ENCODE data around the gene CLEC3B.
A peak's percentile ranks its signal among the peaks of the same experiment; 100 is the strongest.
"Not testable (repeated sequence)": the region's sequence is repeated elsewhere in the genome, so short reads cannot be mapped to it uniquely, and the experiment has no call there.

The CLEC3B gene

GRCh38 chr3:45037720-45038455, 11.8 kb downstream of the CLEC3B start:
- peak; percentile 91 for DNase-seq

- no peak for DNase-seq
These were observed 15.6 kb downstream of the CLEC3B start for GRCh38 chr3:45041666-45042065.

- DNase-seq: no peak
These were observed 16.1 kb downstream of the CLEC3B start for GRCh38 chr3:45042162-45042561.

GRCh38 chr3:45043728-45044299, 17.7 kb downstream of the CLEC3B start:
- no peak for DNase-seq

- no peak for DNase-seq
These were observed 22.1 kb downstream of the CLEC3B start for GRCh38 chr3:45048244-45048643.

GRCh38 chr3:45049807-45050206, 23.7 kb downstream of the CLEC3B start:
- DNase-seq: no peak

GRCh38 chr3:45051685-45052084, 25.6 kb downstream of the CLEC3B start:
- DNase-seq: no peak

- not testable (repeated sequence) for DNase-seq
These were observed 27.7 kb downstream of the CLEC3B start for GRCh38 chr3:45053805-45054195.

- no peak for DNase-seq
These were observed 28.2 kb downstream of the CLEC3B start for GRCh38 chr3:45054196-45054857.

- DNase-seq: no peak
These were observed 28.9 kb downstream of the CLEC3B start for GRCh38 chr3:45055032-45055410.

- DNase-seq: no peak
These were observed 29.5 kb downstream of the CLEC3B start for GRCh38 chr3:45055411-45056143.

GRCh38 chr3:45056608-45057301, 30.7 kb downstream of the CLEC3B start:
- no peak for DNase-seq

GRCh38 chr3:45057557-45057956, 31.5 kb downstream of the CLEC3B start:
- no peak for DNase-seq

GRCh38 chr3:45059132-45059531, 33.0 kb downstream of the CLEC3B start:
- no peak for DNase-seq

- no peak for DNase-seq
These were observed 34.2 kb downstream of the CLEC3B start for GRCh38 chr3:45060165-45060892.

GRCh38 chr3:45062697-45063070, 36.6 kb downstream of the CLEC3B start:
- no peak for DNase-seq

GRCh38 chr3:45064512-45065372, 38.6 kb downstream of the CLEC3B start:
- DNase-seq: no peak

GRCh38 chr3:45065373-45065720, 39.2 kb downstream of the CLEC3B start:
- DNase-seq: no peak

- no peak for DNase-seq
These were observed 40.2 kb downstream of the CLEC3B start for GRCh38 chr3:45066109-45066801.

- DNase-seq: no peak
These were observed 41.4 kb downstream of the CLEC3B start for GRCh38 chr3:45067486-45067885.

GRCh38 chr3:45067941-45068340, 41.8 kb downstream of the CLEC3B start:
- DNase-seq: no peak

All from activated CD4-positive, alpha-beta T cell treated with anti-CD3 and anti-CD28 coated beads, Interleukin-2, amount 50 U/mL, for 1 hour (primary cell).